ENCODE data around the gene VIPR1.

VIPR1 gene

DNA sequence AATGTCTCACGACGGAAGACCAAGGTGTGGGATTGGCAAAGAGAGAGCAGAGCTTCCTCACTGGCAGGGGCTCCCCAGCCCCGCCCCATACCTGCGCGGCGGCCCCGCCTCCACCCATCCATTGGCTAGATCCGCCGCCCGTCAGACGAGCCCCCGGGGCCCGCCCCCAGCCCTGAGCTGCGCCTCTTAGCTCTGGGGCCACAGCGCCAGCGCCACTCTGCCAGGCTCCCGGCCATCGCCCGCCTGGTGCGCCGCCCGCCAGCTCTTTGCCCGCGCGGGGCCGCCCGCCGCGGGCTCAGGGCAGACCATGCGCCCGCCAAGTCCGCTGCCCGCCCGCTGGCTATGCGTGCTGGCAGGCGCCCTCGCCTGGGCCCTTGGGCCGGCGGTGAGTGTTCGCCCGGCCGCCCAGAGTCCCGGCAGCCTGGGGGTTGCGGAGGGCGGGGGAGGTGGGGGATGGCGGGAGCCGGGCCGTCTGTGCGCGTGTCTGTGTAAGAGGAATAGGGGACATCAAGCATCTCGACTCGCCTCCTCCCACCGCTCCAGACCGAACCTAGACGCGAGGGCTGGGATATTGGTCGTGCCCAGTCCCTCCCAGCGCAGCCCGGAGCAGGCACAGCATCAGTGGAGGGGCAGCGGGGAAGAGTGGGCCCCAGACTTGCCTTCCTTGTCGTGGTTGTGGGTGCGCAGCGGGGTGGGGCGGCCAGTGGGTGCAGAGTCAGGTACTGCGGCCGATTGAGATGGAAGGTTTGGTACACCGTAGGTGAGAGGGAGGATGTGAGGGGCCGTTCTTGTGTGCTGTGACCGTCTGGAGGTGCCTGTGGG is at the start of gene VIPR1:
Gene VIPR1 (plus strand): TSS at position 215 of the 822 bp plus-strand sequence. CDS start 93 bp downstream, at position 308.
- no peak for FAIRE-seq

DNA sequence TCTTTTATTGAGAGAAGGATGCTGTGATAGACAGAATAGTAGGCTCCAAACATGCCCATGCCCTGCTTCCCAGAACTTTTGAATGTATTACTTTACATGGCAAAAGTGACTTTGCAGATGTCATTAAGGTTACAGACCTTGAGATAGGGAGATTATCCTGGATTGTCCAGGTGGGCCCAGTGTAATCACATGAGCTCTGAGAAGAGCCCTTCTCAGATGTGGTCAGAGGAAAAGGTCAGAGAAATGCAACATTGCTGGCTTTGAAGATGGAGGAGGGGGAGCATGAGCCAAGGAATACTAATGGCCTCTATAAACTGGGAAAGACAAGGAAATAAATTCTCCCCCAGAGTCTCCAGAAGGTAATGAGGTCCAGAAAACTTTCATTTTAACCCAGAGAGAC is 46.2 kb upstream of the VIPR1 start:
- FAIRE-seq: no peak

DNA sequence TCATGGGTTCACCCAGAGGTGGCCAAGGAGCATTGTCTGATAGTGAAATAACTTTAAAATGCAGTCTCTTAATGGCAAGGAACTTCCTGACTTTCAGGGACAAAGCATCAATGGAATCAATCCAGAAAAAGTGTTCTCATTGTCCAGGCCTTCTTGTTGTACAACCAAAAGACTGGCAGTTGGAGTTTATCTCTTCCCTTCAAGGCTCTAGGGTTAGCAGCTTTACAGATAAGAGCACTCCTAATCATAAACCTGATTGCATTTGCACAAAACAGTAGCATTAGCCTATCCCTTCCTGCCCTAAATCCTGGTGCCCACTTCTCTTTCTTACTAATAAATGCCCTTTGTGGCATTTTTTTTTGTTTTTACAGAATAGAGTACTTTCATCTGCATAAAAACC is 43.3 kb upstream of the VIPR1 start:
- FAIRE-seq: no peak

GRCh38 chr3:42461762-42462161 is 40.7 kb upstream of the VIPR1 start:
- no peak for FAIRE-seq

DNA sequence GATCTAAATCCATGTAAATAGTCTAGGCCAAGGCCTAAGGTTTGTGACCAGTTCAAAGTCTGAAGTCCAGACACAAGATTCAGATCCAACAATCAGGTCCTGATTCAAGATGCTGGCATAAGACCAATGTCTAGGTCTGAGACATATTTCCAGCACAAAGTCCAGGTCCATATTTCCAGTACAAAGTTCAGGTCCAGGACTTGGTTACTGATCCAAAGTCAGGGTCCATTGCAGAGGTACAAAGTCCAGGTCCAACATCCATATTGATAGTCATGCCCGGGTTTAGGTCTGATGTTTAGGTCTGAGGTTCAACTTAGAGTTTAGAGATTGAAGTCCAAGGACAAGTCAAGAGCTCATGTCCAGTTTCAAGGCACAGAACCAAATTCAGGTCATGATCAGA is 39.4 kb upstream of the VIPR1 start:
- no peak for FAIRE-seq

- no peak for FAIRE-seq
These were observed 34.3 kb upstream of the VIPR1 start for GRCh38 chr3:42468111-42468510.

DNA sequence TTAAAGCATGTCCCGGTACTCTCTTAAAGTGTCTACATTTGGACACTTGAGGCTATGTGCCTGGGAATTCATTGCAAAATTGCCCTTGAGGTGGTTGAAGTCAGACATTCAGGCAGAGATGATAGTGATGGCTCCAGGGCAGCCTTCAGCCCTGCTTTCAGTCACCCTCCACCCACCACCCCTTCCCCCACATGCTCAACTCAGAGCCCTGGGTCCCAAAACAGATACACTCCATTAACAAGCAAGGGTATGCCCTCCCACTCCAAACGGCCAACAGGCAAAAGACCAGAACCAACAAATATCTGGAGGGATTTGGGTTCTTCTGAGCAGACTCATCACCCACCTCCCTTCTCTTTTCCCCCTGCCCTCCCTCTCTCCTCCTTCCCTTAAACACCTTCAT is 29.9 kb upstream of the VIPR1 start:
- FAIRE-seq: no peak

- FAIRE-seq: no peak
These were observed 29.1 kb upstream of the VIPR1 start for GRCh38 chr3:42473083-42473932.

DNA sequence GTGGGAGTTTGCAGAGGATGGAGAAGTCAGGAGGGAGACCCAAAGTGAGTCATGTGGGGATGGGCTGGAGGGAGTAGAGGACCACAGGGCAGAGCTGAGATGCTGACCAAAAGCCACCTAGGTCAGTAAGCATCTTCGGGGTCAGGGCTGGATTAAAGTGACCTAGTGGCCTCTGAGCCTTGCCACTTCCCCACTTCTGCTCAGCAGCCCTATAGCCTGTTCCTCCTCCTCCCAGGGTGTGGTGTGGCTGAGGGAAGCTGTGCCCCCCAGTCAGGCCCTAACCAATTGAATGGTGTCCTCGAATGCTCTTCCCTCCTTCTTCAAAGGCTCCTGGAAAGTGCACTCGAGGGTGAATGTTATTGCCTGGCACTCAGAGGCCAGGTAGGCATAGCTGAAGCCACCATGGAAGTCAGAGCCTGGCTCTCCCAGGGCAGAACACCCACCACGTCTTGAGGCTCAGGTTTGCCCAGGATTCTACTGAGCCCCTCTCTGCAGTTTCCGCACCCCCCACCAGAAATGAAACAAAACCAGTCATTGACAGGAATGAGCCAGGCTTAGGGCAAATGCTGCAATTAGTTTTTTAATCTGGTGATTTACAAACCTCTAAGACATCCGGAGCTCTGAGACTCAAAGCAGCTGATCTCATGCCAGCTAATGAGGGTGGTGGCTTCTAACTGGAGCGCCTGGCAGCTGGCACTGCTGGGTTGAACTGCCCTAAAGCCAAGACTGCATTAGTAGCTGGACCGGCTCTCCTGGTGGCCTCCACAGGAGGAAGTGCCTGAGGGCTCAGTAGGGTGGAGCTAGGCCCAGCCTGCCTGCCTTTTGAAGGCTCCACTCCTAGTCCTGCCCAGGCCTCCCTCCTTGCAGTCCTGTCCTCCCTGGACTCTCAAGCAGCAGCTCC is 26.0 kb upstream of the VIPR1 start:
- no peak for FAIRE-seq

DNA sequence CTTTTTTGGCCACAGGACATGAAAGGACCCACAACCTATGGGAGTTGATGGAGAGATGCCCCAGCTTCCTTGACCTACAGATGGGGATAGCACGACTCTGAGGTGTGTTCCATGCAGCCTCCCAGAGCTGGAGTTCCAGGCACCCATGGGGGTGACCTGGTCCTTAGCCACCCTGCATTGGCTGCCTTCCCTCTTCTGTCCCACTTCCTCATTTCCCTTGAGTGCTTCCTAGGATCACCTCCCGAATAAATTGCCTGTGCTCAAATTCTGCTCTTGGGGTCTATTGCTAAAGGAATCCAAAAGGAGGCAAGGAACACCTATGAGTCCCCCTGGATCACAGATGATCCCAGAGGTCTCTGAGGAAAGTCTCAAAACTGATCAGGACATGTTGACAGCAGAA is 24.7 kb upstream of the VIPR1 start:
- FAIRE-seq: no peak

DNA sequence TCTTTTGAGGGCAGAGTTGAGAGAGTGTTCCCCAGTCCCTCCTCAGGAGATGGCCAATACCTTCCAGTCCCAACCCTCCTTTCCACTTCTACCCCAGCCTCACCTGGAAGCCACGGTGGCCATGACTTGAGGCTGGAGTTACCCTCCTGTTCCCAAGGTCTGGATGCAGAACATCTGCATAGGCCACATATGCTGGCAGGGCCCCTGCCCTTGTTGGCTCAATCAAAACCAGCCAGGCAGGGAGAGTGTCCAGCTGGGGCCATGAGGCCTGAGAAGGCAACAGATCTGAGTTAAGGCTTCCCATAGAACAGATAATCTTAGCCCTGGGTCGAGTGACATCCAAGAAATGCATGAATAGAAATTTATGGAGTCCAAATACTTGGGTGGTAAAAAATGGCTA is 23.6 kb upstream of the VIPR1 start:
- no peak for FAIRE-seq

DNA sequence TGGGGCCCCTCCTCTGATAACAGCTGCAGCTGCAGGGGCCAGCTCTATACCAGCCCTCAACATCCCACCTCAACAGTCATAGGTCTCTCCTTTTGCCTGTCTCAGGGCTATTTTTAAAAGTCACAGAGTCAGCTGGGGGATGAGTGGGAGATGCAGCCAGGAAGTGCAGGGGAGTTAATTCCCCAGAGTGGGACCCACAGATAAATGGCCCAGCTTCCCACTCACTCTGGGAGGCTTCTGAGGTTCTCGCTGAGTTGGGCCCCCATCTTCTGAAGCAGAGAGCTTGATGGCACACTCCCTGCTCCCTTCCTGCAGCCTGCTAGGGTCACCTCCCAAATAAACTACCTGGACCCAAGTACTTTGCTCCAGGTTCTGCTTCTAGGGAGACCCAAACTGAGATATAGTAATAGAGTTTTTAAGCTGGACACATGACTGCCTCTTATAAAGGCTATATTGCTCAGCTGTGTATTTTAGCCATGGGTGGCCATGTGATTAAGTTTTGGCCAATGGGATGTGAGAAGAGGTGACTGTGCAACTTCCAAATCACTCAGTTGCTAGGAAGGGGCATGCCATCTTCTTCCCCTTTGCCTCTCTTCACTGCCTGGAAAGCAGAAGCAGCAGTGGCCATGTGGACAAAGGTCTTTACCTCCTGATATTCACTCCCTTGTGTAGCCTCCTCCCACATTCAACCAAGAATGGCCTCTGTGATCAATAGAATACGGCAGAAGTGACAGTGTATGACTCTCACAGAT is 15.5 kb upstream of the VIPR1 start:
- FAIRE-seq: no peak

DNA sequence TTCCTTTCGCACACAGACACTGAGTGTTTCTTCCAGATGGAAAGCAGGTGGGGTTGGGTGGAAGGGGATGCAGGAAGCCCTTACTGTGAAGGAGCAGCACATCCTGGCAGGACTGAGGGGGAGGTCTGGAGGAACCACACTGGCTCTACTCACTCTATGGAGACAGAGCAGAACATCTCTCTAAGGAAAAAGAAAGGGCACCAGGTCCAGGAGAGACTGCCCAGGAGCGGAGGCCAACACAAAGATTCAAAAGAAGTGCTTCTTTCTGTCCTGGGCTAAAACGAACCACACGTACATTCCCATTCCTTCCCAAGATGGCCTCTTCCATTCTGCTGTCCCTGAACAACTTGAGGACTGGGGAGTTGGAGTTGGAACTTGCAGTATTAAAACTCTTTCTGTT is 13.8 kb upstream of the VIPR1 start:
- FAIRE-seq: no peak

GRCh38 chr3:42489116-42489936 is 13.1 kb upstream of the VIPR1 start:
- FAIRE-seq: no peak

- FAIRE-seq: no peak
These were observed 12.6 kb upstream of the VIPR1 start for GRCh38 chr3:42489937-42490227.

- FAIRE-seq: no peak
These were observed 12.2 kb upstream of the VIPR1 start for GRCh38 chr3:42490243-42490642.

DNA sequence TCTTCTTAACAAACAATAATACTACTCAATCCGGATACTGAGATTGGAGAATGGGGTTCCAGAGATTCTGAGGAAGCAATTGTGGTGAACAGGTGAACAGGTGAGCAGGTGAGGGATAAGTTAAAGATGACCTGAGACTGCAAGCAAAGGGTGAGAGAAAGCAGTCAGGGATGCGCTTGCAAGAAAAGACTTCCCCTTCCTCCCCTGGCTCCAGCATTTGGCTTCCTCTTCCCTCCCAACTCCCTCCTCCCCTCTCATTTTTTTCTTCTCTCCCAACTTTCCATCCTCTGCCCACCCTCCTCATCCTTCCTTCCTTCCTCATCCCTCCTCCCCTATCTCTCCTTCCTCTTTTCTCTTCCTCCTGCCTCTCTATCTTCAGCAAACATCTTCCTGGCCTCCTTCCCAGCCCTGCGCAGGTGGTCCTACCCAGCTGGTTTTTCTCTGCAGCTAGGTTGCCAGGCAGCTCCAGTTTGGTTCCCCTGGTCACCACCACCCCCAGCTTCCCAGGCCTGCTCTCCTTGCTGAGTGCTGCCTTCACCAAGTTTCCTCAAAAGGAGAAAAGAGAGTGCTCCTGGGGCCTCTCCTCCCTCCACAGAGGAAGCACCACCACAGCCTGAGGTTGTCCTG is 10.4 kb upstream of the VIPR1 start:
- FAIRE-seq: no peak

GRCh38 chr3:42492508-42493080 is 9.8 kb upstream of the VIPR1 start:
- no peak for FAIRE-seq

- FAIRE-seq: no peak
These were observed 9.2 kb upstream of the VIPR1 start for GRCh38 chr3:42493126-42493797.

DNA sequence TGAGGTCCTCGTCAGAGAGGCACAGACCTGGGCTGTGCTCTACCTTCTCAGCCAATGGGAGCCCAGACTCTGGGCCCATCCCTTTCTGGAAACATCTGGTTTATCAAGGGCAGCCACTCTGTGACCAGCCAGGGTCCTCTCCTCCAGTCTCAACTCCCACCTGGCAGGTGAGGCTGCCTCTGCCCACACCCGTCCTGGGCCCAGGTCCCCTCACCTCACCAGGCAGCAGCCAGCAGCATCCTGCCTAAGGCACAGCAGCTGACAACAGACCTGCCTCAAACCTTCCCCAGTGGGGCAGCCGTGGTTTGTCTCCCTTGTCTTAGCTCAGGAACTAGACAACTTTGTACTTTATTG is 8.7 kb upstream of the VIPR1 start:
- FAIRE-seq: no peak
